ENCODE measurements around the gene ATP8B3.

Gene ATP8B3

DNA sequence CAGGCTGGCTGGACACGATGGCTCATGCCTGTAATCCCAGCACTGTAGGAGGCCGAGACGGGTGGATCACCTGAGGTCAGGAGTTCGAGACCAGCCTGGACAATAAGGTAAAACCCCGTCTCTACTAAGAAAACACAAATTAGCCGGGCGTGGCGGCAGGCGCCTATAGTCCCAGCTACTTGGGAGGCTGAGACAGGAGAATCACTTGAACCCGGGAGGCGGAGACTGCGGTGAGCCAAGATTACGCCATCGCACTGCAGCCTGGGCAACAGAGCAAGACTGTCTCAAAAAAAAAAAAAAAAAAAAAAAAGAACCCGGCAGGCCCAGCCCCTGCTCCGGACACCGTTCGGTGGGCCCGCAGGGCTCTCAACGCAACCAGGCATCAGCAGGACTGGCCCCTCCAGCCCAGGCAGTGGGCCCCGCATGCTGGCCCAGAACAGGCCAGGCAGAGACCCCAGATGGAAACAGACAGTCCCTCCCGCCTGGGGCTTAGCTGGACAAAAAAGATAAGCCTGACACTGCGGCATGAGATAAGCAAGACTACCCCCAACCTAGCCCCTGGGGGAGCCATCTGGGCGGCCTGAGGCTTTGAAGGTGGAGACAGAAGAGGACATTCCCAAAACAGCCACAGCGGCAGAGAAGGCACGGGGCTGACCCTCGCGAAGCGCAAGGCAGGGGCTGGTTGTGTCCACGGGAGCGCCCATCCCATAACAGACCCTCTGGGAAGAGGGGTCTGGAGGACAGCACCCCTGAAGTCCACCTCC, 24.6 kb upstream of the ATP8B3 start:
- DNase-seq (ENCODE audit: low spot score): peak; percentile 68

DNA sequence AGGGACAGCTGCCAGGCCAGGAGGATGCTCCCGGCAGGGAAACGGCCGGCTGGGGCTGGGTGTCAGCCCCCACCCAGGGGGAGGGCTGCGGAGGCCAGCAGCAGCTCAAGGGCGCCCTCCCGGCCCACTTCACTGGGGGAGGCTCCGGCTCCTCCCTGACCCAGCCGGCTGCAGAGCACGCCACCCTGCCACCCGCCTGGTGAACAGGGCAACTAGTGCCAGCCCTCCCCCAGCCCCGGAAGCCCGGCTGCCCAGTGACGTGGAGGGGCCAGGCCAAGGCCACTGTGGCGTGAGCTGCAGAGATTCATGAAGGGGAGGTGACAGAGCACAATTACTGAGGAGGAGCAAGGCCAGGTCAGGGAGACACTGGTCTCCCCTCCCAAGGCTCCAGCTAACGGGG, 21.5 kb upstream of the ATP8B3 start:
- no peak for DNase-seq (ENCODE audit: low spot score)

DNA sequence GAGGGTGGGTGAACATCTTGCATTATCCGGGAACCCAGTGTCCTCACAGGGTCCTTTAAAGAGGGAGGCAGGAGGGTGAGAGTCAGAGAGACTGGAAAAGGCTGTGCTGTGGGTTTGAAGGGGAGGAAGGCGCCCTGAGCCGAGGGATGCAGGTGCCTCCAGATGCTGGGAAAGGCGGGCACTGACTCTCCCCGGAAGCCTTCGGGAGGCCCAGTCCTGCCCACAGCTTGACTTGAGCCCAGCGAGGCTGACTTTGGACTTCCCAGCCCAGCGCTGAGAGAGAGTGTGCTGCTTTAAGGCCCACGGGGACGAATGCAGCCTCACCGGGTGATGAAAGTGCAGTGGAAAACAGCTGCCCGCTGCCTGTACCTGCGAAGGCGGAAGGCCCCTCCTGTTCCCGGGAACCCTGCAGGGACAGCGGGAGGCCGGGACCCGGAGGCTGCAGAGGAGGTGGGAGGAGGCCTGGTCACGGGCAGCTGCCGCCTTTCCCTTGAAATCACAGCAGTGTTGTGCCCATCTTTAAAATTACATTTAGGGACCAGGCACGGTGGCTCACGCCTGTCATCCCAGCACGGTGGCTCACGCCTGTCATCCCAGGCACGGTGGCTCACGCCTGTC, 20.1 kb upstream of the ATP8B3 start:
- no peak for DNase-seq (ENCODE audit: low spot score)

DNA sequence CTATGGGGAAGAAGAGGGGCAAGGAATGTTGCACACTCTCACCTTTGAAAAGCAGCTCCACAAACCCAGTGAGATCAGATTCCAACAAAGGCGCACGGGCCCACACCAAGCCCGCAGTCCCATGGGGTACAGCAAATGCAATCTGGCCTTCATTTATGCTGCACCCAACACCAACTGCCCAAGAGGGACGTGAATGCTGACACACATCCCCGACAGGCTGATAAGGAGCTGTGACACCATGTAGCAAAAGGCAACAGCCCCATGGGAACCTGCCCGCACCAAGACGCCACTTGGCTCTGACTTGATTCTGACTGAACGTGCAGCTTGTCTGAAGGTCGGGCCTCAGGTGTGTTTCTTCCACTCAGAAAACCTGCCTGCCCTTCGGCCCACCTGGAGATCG, 18.9 kb upstream of the ATP8B3 start:
- no peak for DNase-seq (ENCODE audit: low spot score)

DNA sequence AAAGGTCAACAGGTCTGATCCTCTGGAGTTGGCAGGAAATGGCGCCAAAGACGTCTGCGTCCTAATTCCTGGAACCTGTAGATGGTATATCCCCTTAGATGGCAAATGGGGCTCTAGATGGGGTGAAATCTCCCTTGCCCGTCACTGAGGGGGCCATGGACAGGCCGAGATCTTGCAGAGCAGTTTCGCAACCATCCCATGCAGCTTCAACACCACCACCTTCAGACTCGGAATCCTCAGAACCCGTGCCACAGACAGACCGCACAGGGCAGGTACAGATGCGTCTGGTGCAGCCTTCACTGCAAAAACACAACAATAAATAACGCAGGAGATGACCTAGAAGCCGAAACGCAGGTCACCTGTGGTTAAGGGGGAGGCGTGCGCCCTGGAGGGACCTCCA, 18.5 kb upstream of the ATP8B3 start:
- DNase-seq (ENCODE audit: low spot score): no peak

DNA sequence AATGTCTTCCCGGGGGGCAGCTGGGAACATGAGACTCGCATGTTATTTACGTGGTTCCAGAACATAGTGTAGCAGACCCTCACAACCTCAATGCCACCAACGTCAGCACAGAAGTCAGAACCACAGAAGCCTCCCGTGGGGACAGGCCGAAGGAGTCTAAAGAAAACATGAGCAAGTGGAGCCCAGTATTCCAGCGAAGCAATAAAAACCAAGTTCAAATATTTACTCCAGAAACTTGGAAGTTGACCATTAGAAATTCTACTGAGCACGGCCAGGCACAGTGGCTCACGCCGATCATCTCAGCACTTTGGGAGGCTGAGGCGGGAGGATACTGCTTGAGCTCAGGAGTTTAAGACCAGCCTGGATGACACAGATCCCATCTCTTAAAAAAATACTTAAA, 17.9 kb upstream of the ATP8B3 start:
- no peak for DNase-seq (ENCODE audit: low spot score)

DNA sequence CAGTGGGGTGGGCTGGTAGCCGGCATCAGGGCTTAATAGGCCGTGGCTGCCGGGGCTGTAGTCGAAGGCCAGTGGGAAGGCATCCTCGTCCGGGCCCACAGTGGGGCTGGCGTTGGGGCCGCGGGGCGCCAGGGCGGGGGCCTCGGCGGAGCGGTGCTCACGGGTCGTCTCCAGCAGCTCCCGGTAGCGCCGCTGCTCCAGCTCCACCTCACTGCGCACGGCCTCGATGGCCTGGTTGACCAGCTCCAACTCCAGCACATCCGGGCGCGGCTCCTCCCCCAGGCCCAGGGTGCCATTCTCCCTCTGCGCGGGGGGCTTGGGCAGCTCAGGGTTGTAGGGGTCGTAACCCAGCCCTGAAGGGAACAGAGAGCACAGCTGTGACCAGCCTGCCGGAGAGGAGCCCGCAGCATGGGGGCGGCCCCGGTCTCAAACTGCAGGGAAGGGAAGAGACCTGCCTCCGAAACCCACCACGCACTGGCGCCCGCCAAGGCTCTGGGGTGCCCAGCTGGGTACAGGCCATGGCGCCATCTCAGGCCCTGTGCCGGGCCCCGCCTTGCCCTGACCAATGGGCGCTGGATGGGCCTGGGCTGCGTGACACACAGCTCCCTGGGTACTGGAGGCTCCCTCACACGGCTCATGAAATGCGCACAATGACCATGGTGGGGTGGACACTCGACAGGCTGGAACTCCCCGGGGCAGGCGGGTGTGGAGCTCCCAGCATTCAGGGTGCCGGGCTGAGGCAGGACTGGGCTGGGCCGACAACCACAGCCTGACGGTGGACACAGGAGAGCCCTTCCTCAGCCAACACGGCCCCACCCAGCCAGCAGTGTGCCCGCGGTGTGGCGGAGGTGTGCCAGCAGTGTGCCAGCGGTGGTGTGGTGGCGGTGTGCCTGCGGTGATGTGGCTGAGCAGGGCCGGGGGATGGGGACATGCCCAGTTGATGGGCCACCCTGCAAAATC, 16.5 kb upstream of the ATP8B3 start:
- no peak for DNase-seq (ENCODE audit: low spot score)

DNA sequence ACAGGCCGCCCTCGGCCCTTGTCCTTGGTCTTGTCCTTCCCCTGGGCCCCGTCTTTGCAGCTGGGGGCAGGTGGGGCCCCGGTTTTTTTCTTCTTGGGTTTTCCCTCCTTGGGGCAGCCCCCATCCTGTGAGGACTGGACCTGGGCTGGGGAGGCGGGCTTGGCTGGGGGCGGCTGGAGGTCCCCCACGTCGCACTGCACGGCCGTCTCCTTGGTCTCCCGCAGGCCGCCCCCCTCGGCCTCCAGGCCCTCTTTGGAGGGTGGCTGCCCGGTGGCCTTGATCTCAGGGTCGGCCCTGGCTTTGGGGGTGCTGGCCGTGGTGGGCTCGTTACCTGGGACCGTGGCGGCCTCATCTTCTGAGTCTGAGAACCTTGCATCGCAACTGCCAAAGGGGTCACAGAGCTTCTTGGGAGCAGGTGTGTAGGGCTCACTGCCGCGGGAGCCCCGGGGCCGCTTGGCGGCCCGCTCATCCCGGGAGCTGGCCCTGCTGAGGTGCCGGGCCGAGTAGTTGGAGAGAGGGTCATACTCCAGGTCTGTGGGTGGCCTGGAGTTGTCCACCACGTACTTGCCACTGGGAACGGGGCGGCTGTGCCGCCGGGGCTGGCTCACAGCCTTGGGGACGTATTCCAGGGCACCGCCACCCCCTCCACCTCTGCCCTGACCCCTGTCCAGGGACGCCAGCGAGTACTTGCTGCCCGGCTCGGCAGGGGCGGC, 15.6 kb upstream of the ATP8B3 start:
- DNase-seq (ENCODE audit: low spot score): no peak

DNA sequence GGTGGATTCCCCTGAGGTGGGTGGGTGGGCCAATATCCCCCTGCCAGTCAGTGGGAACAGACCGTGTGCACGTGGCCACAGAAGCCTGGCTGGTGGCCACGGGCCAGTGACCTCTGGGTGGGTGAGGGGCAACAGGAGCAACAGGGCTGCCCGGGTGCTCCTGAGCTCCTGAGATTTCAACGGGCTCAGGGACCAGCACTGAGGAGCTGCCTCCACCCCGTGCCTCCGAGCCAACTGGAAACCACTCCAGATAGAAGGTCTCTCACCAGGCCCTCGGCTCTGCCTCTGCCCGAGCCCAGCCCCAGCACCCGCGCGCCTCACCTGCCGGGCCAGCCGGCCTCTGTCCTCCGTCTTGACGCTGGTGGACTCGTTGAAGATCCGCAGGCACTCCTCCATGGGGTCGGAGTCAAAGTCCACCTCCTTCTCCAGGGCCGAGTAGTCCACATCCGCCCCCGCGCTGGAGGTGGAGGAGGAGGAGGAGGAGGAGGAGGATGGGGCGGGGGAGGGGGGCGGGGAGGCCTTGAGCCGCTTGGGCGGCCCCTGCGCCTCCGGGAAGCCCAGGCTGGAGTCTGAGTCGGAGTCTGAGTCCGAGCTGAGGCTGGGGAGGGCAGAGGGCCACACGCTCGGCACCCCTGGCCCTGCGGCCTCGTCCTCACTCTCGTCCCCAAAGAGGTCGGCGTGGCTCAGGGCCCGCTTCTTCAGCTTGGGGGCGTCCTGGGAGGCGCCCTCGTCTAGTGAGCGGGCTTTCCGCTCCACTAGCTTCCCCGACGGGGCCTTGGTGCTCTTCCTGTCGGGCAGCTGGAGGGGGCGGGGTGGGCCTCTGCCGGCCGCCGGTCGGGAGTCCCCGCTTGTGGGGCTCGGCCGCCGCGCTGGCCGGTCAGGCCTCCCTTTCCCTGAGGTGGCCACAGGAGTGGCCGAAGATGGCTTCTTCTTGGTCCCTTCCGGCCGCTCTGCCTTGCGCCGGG, 14.8 kb upstream of the ATP8B3 start:
- no peak for DNase-seq (ENCODE audit: low spot score)

DNA sequence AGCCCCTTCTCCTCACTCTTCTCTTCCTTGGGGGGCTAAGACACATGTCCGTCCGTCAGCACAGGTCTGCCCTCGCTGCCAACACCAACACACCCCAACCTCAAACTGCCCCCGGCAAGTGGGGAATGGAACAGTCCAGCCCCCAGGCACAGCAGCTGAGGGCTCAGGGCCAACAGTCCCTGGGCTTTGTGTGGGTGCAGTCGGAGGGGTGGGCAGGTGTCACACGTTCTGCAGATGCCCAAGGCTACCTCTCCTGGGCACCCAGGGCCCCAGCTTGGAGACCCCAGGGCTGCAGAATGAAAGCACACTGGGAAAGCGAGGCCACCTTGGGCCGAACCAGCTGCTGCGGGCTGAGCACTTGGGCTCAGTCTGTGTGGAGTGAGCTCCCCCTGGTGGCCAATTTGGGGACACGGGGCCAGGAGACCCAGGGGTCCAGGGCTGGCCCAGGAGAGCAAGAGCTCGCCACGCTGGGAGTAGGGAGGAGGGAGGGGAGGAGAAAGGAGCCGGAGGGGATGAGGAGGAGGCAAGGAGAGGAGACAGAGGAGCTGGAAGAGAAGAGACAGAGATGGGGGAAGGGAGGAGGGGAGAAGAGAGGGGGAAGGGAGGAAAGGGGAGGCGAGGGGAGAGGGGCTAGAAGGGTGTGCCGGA, 14.0 kb upstream of the ATP8B3 start:
- peak; percentile 84 for DNase-seq (ENCODE audit: low spot score)

DNA sequence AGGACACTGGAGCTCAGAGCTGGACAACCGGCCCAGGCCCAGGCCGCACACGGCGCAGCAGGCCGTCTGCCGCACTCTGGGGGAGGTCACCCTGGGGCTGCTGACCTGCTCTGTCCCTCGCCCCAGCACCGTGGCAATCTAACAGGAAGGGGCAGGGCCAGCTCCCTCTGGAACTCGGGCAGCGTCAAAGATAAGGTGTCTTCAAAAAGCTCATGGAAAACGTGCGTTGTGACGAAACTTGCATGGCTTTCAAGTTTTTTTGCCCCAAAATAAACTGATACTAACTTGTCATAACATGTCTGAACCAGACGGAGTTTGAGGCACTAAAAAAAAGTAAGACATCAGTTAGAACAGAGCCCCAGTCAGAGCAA, 12.2 kb upstream of the ATP8B3 start:
- no peak for DNase-seq (ENCODE audit: low spot score)

DNA sequence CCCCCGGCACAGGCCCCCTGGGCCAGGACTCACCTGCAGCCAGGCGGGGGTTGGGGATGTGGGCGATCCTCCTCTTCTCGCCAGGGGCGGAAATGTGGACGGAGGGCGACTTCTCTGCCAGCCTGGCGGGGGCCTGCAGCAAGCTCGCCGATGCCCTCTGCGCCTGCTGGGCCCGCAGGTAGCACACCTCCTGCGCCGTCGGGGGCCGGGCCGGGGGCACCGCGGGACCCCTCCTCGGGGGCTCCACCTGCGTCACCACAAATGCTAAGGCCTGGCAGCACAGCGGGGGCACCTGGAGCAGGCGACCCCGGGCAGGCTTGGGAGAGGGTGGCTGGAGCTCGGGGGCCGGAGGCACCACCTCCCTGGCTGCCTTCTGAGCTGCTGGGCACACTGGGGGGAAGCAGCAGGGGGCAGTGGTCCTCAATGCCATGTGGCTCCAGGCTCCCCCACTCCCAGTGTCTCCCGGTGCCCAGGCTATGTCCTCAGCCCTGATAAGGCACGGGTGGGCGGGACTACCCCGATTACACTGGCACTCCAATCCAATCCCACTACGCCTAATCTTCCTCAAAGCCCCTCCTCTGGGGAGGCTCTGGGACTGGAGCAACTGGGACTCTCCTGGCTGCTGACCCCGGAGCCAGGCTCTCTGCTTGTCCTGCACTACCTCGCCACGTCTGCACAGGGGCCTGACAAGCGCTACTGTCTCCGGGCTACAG, 11.6 kb upstream of the ATP8B3 start:
- DNase-seq (ENCODE audit: low spot score): no peak

DNA sequence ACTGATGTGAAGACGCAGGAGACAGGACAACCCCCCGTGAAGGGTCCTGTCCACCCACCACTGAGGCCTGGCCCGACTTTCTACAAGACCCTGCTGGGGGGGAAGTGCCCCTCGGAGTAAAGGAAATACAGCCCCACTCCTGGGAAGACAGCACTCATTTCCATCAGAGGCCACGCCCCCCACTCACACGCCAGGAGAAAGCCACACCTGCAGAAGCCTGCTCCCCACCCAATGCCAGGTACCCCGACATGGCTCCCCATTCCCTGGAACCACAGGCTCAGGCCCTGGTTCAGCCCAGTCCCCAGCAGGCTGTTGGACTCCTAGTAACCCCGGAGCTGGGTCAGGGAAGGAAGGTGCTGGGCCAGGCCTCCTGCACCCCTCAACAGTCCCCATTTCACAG, 10.9 kb upstream of the ATP8B3 start:
- DNase-seq (ENCODE audit: low spot score): no peak

DNA sequence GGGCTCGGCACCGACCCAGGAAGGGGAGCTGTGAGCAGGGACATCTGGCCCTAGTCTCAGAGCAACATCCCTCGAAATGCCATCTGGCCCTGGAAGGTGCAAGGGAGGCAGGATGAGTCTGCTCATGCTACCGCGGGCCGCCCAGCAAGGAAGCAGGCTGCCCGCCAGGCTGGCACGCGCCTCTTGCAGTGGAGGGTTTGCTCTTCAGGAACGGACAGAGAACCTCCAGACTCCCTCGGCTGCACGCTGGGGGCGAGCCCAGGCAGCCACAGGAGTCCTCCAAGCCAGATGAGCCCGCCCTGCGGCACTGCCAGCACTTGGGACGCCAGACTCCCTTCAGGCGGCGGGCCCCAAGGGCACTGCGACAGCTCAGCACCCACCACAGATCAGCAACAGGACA, 10.1 kb upstream of the ATP8B3 start:
- no peak for DNase-seq (ENCODE audit: low spot score)

DNA sequence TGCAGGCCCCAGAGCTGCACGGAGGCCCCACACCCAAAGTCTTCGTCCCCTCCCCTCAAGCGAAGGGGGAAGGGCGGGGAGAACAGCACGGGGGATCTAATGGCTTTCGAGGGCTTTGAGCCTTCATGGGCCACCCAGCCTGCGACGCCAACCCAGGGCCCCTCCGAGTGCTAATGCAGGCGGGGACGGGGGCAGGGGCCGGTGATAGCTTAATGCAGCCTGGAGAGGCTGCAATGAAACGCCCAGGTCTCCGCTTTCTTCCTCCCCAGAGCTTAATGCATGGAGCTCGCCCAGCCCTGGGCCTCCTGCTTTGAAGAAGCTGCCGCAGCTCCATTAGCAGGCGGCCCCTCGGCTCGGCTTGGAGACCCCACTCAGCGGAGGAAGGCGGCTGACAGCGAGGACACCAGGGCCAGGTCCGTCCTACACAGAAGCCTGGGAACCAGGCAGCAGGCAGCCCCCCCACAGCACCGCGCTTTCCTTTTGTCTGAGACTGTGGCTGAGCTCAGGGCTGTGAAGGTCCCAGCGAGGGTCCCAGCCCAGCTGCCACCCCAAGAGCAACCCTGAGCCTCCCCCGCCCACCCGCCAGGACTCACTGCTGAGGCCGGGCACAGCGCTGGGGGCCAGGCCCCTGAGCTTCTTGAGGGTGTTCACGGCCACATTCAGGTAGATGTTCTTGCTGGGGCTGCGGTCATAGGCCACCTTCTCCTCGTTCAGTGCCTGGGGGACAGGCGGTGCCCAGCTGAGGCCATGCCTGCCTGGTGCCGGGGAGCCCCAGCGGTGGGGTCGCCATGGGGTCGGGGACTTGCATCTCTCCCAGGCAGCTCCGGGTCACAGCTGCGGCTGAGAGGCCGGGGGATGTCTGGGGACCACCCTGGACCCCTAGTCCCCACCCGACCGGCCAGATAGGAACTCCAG, 7.5 kb upstream of the ATP8B3 start:
- DNase-seq (ENCODE audit: low spot score): no peak

DNA sequence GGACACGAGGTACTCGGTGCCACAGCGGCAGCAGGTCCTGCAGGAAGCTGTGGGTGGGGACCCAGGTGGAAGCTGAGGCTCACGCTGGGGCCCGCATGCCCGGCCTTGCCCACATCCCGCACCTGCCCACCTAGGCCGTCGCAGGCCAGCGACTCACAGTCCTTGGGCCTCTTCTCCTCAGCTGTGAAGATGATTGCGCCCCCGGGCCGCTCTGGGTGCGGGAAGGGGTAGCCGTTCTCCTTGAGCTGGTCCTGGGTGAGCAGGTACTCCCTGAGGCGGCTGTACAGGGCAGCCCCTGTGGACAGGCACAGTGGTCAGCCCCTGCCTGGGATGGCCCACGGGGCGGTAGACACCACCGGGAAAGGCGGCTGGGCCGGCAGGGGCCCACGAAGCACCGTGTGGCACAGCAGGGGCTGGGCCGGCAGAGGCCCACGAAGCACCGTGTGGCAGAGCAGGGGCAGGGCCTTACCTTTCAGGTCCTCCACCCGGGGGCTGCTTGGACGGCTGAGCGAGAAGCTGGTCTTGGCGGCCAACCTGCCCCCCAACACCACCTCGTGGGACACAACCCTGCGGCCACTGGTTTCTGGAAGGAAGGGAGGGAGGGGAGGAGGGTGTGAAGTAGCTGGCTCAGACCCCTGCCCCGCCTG, 6.6 kb upstream of the ATP8B3 start:
- DNase-seq (ENCODE audit: low spot score): no peak

DNA sequence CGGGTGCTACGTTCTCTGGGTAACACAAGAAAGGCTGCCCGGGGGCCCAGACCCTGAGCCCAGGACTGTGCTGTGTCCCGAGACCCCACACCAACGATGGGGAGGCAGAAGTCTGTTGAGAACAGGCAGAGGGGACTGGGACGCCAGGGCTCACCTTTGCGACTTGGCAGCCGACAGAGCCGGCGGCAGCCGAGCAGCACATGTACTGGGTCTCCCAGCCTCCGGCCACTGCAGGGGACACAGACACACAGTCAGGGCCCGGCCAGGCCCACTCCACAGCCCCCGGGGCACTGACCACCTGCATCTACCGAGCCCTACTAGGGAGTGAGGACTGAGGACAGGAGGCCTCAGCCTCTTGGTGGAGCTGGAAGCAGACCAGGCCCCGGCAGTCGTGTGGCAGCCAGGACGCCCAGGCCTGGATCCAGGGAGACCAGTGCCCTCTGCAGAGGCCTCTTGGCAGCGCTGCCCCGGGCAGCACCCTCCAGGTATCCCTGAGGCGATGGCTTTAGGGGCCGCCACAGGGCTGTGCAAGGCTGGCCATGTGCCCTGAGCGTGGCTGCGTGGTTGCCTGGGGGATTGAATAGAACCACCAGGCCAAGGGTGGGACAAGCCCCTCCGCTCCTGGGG, 5.6 kb upstream of the ATP8B3 start:
- no peak for DNase-seq (ENCODE audit: low spot score)
